Right lobe of liver (tissue), 4 donors: ENCODE data around the gene SYTL4.

Experiments
- POLR2A ChIP-seq: fragments of 450-650 bp; IDR thresholded peaks from one replicate; pipeline ENCODE4 v1.6.1; 2017; ENCODE audit warnings: antibody characterized with exemption, mild to moderate bottlenecking
- TF ChIP-seq, protein P1 (sequence below), 4 donors: fragments of 200-600 bp in 3 of 4; fragments of 450-650 bp in 1 of 4; IDR thresholded peaks; one replicate each; pipeline versions ENCODE4 v1.5.1 to v1.8.0; 2016 to 2022; ENCODE audit warnings: antibody characterized with exemption in 4 of 4, mild to moderate bottlenecking in 2 of 4
- donor health status: DM: no; HTN: no; CAD: no.
- donor health status: DM: no; HTN: no; CAD: no.
- donor health status: DM: no; HTN: yes; CAD: no.

DNA sequence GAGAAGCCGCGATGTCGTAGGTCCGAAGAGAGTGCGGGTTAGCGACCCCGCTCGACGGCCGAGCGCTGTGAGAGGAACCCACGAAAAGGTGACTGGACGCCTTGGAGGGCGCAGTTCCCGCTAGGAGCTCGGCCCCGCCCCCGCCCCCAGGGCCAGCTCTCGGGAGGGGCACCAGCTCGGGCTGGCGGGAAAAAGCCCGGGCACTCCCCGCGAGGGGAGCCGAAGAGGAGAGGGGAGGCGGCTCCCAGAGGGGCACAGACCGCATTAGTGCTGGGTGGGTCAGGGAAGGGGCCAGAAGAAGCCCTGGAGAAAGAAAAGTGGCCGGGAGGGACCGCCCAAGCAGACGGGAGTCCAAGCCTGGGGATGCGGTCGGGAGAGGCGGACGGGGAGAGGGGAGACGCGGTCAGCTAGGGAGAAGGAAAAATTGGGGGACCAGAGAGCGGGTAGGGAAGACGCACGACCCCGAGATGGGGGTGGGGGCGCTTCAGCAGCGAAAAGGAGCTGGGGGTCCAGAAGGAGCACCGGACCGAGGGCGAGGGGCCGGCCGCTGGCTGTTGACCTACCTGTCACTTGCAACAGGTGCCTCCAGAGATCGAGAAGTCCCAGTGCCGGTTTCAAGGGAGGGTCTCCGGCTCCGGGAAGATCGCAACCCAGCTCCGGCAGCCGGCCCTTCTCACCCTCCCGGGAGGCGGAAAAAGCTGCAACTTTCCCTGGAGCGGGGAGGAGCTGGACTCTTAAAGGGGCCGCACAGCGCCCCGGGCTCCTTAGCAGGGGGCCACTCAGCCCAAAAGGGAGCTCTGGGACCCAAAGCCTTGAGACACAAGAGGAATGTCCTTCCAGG, at the start of gene SYTL4:
- TF ChIP-seq, protein P1, sequence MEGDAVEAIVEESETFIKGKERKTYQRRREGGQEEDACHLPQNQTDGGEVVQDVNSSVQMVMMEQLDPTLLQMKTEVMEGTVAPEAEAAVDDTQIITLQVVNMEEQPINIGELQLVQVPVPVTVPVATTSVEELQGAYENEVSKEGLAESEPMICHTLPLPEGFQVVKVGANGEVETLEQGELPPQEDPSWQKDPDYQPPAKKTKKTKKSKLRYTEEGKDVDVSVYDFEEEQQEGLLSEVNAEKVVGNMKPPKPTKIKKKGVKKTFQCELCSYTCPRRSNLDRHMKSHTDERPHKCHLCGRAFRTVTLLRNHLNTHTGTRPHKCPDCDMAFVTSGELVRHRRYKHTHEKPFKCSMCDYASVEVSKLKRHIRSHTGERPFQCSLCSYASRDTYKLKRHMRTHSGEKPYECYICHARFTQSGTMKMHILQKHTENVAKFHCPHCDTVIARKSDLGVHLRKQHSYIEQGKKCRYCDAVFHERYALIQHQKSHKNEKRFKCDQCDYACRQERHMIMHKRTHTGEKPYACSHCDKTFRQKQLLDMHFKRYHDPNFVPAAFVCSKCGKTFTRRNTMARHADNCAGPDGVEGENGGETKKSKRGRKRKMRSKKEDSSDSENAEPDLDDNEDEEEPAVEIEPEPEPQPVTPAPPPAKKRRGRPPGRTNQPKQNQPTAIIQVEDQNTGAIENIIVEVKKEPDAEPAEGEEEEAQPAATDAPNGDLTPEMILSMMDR (IDR thresholded peaks at IDR 0.05), result no peak
- peak; percentile 14 for TF ChIP-seq POLR2A
